Mucosa of stomach (tissue), 1 donor: Measurements from ENCODE around the gene SPINT1.

Experiments
- H3K27me3 ChIP-seq: one replicate; pipeline ENCODE4 v1.7.0; 2013; ENCODE audit warnings: mild to moderate bottlenecking, low read length; ENCODE audit not compliant: control insufficient read depth, insufficient read depth
- H3K36me3 ChIP-seq: one replicate; pipeline ENCODE4 v1.7.0; 2013; ENCODE audit warnings: low read length; ENCODE audit not compliant: control insufficient read depth, insufficient read depth
- H3K4me1 ChIP-seq: one replicate; pipeline ENCODE4 v1.7.0; 2013; ENCODE audit warnings: mild to moderate bottlenecking, low read length; ENCODE audit not compliant: control insufficient read depth, insufficient read depth
- H3K4me3 ChIP-seq: one replicate; pipeline ENCODE4 v1.7.0; 2013; ENCODE audit warnings: low read length
- H3K9ac ChIP-seq: one replicate; pipeline ENCODE4 v1.7.0; 2013; ENCODE audit warnings: mild to moderate bottlenecking, low read length, moderate library complexity
- H3K9me3 ChIP-seq: one replicate; pipeline ENCODE4 v1.7.0; 2013; ENCODE audit warnings: mild to moderate bottlenecking, low read length, moderate library complexity; ENCODE audit not compliant: control insufficient read depth
- donor health status: Pancreatic carcinoma.

SPINT1 gene

GRCh38 chr15:40891810-40892446, 48.1 kb downstream of the SPINT1 start:
- Histone ChIP-seq H3K4me3 (no peak overlapping the region), H3K9ac (no peak overlapping the region), H3K4me1 (peaks cover 35% of the 10 kb centered on the region), H3K9me3 (no peaks in the 10 kb centered on the region), H3K27me3 (no peaks in the 10 kb centered on the region), H3K36me3 (no peaks in the 10 kb centered on the region)

- no peak overlapping the region for H3K9ac ChIP-seq
Measured at GRCh38 chr15:40892447-40893012, 48.7 kb downstream of the SPINT1 start.

GRCh38 chr15:40893019-40893670, 49.3 kb downstream of the SPINT1 start:
- peak overlapping the region; percentile 70 for H3K9ac ChIP-seq
- H3K4me3 ChIP-seq = no peak overlapping the region
- no peaks in the 10 kb centered on the region for H3K27me3 ChIP-seq
- no peaks in the 10 kb centered on the region for H3K36me3 ChIP-seq
- peaks cover 35% of the 10 kb centered on the region for H3K4me1 ChIP-seq
- no peaks in the 10 kb centered on the region for H3K9me3 ChIP-seq

More at GRCh38 chr15:40892447-40893012, 48.7 kb downstream of the SPINT1 start:
- Histone ChIP-seq H3K27me3 (no peaks in the 10 kb centered on the region), H3K4me3 (no peak overlapping the region), H3K4me1 (peaks cover 35% of the 10 kb centered on the region), H3K9me3 (no peaks in the 10 kb centered on the region), H3K36me3 (no peaks in the 10 kb centered on the region)

GRCh38 chr15:40893733-40894680, 50.2 kb downstream of the SPINT1 start, which contains the start of gene VPS18:
VPS18 (plus strand) TSS chr15:40894450; CDS start chr15:40894769, 319 bp downstream.
- H3K36me3 ChIP-seq = no peaks in the 10 kb centered on the region
- H3K4me1 ChIP-seq = peaks cover 35% of the 10 kb centered on the region
- H3K4me3 ChIP-seq = peak within 1 kb of the TSS; percentile 84
- peak within 1 kb of the TSS; percentile 88 for H3K9ac ChIP-seq
- no peaks in the 10 kb centered on the region for H3K27me3 ChIP-seq
- no peaks in the 10 kb centered on the region for H3K9me3 ChIP-seq

- H3K9ac ChIP-seq = peak overlapping the region; percentile 88
- no peaks in the 10 kb centered on the region for H3K27me3 ChIP-seq
- no peaks in the 10 kb centered on the region for H3K9me3 ChIP-seq
- no peaks in the 10 kb centered on the region for H3K36me3 ChIP-seq
- peaks cover 35% of the 10 kb centered on the region for H3K4me1 ChIP-seq
- peak overlapping the region; percentile 84 for H3K4me3 ChIP-seq
Measured at GRCh38 chr15:40894681-40895448, 51.0 kb downstream of the SPINT1 start.

- Histone ChIP-seq H3K9ac (no peak overlapping the region), H3K27me3 (no peaks in the 10 kb centered on the region), H3K4me1 (peaks cover 18% of the 10 kb centered on the region), H3K4me3 (no peak overlapping the region), H3K9me3 (no peaks in the 10 kb centered on the region), H3K36me3 (peaks cover 15% of the 10 kb centered on the region)
Measured at GRCh38 chr15:40899536-40900207, 55.8 kb downstream of the SPINT1 start.

- H3K36me3 ChIP-seq = peaks cover 15% of the 10 kb centered on the region
- H3K27me3 ChIP-seq = no peaks in the 10 kb centered on the region
- H3K4me1 ChIP-seq = peaks cover 14% of the 10 kb centered on the region
- no peak overlapping the region for H3K4me3 ChIP-seq
- no peak overlapping the region for H3K9ac ChIP-seq
- no peaks in the 10 kb centered on the region for H3K9me3 ChIP-seq
Measured at GRCh38 chr15:40900256-40901052, 56.6 kb downstream of the SPINT1 start.

- Histone ChIP-seq H3K36me3 (peaks cover 15% of the 10 kb centered on the region), H3K9me3 (no peaks in the 10 kb centered on the region), H3K27me3 (no peaks in the 10 kb centered on the region), H3K4me1 (peaks cover 16% of the 10 kb centered on the region), H3K9ac (no peak overlapping the region), H3K4me3 (no peak overlapping the region)
Measured at GRCh38 chr15:40901053-40901443, 57.2 kb downstream of the SPINT1 start.

GRCh38 chr15:40902605-40903561, 59.0 kb downstream of the SPINT1 start:
- peaks cover 15% of the 10 kb centered on the region for H3K36me3 ChIP-seq
- H3K4me1 ChIP-seq = peaks cover 32% of the 10 kb centered on the region
- H3K27me3 ChIP-seq = no peaks in the 10 kb centered on the region
- no peak overlapping the region for H3K9ac ChIP-seq
- no peak overlapping the region for H3K4me3 ChIP-seq
- H3K9me3 ChIP-seq = no peaks in the 10 kb centered on the region
